Midbrain (tissue), 1 donor: ENCODE data around the gene TLCD2.
"Not testable (repeated sequence)": the region's sequence is repeated elsewhere in the genome, so short reads cannot be mapped to it uniquely, and the experiment has no call there.

Experiments
- DNase-seq: peaks from one replicate; lab custom pipeline; 2025; lab: John Stamatoyannopoulos, UW

The TLCD2 gene, protein sequence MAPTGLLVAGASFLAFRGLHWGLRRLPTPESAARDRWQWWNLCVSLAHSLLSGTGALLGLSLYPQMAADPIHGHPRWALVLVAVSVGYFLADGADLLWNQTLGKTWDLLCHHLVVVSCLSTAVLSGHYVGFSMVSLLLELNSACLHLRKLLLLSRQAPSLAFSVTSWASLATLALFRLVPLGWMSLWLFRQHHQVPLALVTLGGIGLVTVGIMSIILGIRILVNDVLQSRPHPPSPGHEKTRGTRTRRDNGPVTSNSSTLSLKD

GRCh38 chr17:1709971-1710806, at the start of gene TLCD2:
Gene TLCD2 (minus strand): TSS chr17:1710377. CDS start chr17:1710242, 135 bp downstream.
- DNase-seq, result no peak

DNA sequence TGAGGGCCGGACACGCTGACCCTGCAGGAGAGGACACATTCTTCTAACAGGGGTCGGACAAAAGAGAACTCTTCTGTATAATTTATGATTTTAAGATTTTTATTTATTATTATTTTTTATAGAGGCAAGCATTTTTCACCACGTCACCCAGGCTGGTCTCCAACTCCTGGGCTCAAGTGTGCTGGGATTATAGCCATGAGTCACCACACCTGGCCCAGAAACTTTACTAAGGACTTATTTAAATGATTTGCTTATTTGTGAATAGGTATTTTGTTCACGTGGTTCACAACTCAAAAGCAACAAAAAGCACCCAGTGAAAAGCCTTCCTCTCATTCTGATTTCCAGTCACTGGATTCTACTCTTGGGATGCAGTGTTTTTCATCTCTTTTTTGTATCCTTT, 49.4 kb upstream of the TLCD2 start:
- no peak for DNase-seq

GRCh38 chr17:1758807-1759206, 48.6 kb upstream of the TLCD2 start:
- no peak for DNase-seq

DNA sequence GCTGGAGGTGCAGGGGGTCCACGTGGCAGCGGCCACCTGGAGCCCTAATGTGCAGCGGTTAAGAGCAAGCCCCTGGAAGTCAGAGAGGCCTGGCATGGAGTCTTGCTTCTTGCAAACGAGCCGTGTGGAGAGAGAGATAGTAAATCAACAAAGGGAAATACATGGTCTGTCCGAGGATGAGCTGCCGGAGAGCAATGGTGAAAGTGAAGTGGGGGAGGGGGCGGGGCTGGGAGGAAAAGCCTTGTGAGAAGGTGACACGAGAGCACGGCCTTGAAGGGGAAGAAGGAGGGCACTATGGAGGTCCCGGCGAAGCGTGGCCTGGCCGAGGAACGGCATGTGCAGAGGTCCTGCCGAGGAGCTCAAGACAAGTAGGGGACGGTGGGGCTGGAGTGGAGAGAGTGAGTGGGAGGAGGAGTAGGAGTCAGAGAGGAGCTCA, 45.7 kb upstream of the TLCD2 start:
- no peak for DNase-seq

- no peak for DNase-seq
These were observed 45.2 kb upstream of the TLCD2 start for GRCh38 chr17:1755252-1755826.

DNA sequence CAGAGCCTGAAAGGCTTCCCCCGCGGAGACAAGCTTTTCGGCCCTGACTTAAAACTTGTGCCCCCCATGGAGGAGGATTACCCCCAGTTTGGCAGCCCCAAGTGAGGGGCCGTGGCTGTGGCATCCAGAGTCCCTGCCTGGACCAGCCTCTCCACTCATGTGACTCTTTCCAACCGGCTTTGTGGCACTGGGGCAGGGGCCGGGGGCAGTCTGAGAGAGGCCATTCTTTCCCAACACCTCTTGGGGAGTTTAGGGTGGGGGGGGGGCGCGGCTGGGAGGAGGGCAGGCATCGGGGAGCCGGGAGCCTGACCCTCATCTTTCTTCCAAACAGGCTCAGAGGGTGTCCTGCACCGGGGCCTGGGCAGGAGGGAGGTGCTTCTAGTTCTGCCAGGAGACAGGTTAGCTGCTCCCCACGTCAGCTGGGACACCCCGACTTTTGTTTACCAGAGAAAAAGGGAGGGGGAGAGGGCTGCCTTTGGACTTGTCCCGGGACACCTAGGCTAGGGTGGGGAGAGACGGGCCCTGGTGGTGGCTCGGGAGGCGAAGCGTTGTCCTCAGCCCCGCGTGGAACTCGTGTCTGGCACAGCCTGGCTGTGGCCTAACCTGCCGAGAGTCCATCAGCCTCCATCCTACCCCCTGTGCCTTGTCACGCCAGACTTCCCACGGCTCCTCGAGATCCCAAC, 44.4 kb upstream of the TLCD2 start:
- DNase-seq, result no peak

GRCh38 chr17:1753767-1754429, 43.7 kb upstream of the TLCD2 start:
- no peak for DNase-seq

GRCh38 chr17:1752425-1753262, 42.5 kb upstream of the TLCD2 start:
- DNase-seq, result no peak

DNA sequence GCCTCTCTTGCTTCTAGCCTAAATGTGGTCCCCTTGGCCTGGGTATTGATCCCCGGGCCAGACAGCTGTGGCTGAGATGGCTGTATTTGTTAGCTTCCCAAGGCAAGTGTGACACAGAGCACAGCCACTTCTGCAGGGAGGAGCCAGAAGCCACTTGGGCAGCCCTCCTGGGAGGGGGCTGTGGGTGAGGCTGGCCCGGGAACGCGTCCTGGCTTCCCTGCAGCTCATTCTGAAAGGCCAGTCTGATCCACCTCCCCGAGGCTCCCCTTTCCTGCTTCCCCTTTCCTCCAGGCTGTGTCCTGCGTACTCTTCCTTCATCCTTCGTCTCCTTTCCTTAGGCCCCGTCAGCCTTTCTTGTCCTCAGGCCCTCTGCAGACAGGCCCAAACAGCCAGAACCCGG, 40.5 kb upstream of the TLCD2 start:
- DNase-seq, result no peak

- no peak for DNase-seq
These were observed 36.9 kb upstream of the TLCD2 start for GRCh38 chr17:1746975-1747543.

DNA sequence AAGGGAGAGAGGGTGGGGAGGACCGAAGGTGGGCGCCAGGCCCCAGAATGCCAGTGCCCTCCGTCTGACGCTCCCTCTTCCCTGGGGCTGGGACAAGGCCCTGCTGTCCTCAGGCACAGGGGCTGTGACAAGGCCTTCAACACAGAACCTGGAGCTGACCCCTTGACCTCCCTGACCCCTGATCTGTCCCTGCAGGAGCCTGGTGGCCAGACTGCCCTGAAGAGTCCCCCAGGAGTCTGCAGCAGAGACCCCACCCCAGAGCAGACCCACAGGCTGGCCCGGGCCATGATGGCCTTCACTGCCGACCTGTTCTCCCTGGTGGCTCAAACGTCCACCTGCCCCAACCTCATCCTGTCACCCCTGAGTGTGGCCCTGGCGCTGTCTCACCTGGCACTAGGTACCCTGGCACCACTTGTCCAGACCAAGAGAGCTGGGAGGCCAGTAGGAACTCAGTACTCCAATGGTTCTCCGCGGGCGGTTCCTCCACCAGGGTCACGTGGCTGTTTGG, 35.4 kb upstream of the TLCD2 start:
- no peak for DNase-seq

GRCh38 chr17:1744551-1745512, 34.7 kb upstream of the TLCD2 start:
- DNase-seq, result no peak

DNA sequence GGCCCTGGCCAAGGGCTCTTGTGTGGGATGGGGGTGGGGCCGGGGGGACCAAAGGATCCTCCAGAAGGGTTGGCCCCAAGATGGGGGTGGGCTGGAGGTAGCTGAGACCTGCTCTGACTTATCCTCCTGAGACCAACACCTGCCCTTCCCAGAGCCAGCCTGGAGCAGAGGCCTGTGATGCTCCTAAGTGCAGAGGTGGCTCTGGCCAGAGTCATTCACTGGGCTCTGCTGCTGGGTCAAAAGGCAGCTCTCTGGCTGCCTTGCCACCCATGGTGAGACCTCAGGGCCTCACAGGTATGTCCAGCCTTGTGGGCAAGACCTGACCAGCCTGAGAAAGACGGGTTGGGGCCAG, 32.9 kb upstream of the TLCD2 start:
- no peak for DNase-seq

- no peak for DNase-seq
These were observed 32.4 kb upstream of the TLCD2 start, which contains the start of gene SERPINF2 for GRCh38 chr17:1742371-1743087. Gene SERPINF2 (plus strand): TSS chr17:1742871. CDS start chr17:1744996, 2,125 bp downstream.

DNA sequence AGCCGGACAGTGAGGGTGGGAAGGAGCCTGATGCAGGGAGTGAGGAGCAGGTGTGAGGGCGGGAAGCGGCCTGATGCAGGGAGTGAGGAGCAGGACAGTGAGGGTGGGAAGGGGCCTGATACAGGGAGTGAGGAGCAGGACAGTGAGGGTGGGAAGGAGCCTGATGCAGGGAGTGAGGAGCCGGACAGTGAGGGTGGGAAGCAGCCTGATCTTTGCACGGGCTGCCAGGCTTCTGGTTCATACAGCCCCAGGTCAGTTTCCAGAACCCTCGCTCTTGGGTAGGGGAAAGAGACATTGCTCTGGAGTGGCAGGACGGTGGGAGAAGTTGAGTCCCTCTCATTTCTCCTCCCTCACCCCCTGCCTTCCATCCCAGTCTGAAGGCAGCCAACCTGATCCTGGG, 31.7 kb upstream of the TLCD2 start:
- DNase-seq, result not testable (repeated sequence)

GRCh38 chr17:1737531-1738291, 27.5 kb upstream of the TLCD2 start:
- DNase-seq, result no peak

DNA sequence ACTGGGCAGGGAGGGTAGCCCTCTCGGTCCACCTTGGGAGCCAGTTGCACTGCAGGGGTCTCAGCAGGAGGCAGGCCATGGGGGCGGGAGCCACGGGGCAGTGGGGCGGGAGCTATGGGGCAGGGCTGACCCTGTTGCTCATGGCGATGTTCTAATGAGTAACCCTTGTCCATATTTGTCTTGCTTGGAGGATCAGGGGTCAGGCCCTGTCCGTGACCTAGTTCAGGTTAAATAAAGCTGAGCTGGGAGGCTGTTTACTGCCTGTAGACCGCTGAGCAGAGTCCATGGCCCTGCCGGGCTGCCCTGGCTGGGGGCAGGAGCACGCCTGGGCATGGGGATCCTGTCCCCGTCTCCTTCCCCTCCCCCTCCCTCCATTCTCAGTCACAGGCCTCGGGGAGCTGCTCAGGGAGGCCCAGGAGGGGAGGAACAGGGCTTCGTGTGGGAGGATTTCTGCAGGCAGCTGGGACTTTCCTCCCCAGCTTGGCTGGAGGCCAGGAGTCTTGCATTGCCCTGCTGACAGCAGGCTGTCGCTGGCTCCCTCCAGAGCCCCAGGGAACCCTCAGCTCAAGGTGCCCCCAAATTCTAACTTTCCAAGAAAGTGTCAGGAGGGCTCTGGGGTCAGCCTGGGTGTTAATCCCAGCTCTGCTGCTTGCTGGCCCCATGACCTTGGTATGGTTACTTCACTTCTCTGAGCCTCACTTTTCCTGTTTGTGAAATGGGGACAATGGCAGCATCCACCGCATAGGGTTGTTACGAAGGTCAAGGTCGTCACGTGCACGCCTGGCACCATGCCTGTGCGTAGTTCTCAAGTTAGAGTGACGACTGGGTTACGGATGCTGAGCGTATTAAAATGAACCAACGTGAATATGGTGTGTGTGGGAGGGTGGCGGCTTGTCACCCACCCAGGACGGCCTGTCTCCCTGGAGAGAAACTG, 26.4 kb upstream of the TLCD2 start:
- DNase-seq, result no peak
